Measurements from ENCODE around the gene PHKB.

- TF ChIP-seq, protein P1, sequence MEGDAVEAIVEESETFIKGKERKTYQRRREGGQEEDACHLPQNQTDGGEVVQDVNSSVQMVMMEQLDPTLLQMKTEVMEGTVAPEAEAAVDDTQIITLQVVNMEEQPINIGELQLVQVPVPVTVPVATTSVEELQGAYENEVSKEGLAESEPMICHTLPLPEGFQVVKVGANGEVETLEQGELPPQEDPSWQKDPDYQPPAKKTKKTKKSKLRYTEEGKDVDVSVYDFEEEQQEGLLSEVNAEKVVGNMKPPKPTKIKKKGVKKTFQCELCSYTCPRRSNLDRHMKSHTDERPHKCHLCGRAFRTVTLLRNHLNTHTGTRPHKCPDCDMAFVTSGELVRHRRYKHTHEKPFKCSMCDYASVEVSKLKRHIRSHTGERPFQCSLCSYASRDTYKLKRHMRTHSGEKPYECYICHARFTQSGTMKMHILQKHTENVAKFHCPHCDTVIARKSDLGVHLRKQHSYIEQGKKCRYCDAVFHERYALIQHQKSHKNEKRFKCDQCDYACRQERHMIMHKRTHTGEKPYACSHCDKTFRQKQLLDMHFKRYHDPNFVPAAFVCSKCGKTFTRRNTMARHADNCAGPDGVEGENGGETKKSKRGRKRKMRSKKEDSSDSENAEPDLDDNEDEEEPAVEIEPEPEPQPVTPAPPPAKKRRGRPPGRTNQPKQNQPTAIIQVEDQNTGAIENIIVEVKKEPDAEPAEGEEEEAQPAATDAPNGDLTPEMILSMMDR (optimal IDR thresholded peaks at IDR 0.05 in 1 of 3, IDR thresholded peaks at IDR 0.05 in 1 of 3, conservative IDR thresholded peaks at IDR 0.05 in 1 of 3; ENCODE audit: extremely low read depth in 1 of 3, insufficient read depth in 2 of 3, low read length in 3 of 3) = no peak
- no peak for TF ChIP-seq EZH2 (IDR thresholded peaks at IDR 0.05; ENCODE audit: low read length)
Observed at GRCh38 chr16:47631131-47631530, 170.0 kb downstream of the PHKB start.
